H1 (cell line): Measurements from ENCODE around the gene RHOBTB1. TPM values are rescaled to one million over a fixed set of nuclear protein-coding genes. Genes with fewer than 3 reads are reported as not detected.

Experiments
- CTCF ChIA-PET: fragments of 300-600 bp; sonication (Branson Sonifier 250); formaldehyde crosslinking; loops from one replicate; lab custom pipeline; 2021; ENCODE audit not compliant: partially characterized antibody; lab: Charles Lee
- POLR2A ChIA-PET: fragments of 300-600 bp; sonication (Branson Sonifier 250); formaldehyde crosslinking; loops from one replicate; lab custom pipeline; 2021; ENCODE audit warnings: inconsistent platforms; ENCODE audit not compliant: partially characterized antibody; lab: Charles Lee
- DNase-seq, 2 experiments: peaks; one replicate each; pipeline versions ENCODE4 v3.0.0 to v3.0.0-alpha.2; 2010 to 2022; ENCODE audit warnings: low spot score in 2 of 2, low read depth in 1 of 2, mixed read lengths in 1 of 2
- FAIRE-seq: peaks from 2 replicates; lab custom pipeline; 2011; peaks lifted over from hg19 to GRCh38; lab: Jason Lieb, UNC
- H2AFZ ChIP-seq: 2 replicates; pipeline ENCODE4 v1.8.1; 2012; ENCODE audit warnings: low read length, inconsistent platforms
- H2AK5ac ChIP-seq: 2 replicates; pipeline ENCODE4 v1.6.1; 2013; ENCODE audit warnings: low read depth, low read length
- H2BK120ac ChIP-seq: replicated peaks from 2 replicates; pipeline ENCODE3; 2013; ENCODE audit warnings: low read depth, low read length, inconsistent platforms
- H2BK12ac ChIP-seq: 2 replicates; pipeline ENCODE4 v1.6.1; 2013; ENCODE audit warnings: low read depth, low read length
- H2BK15ac ChIP-seq: 2 replicates; pipeline ENCODE4 v1.6.1; 2013; ENCODE audit warnings: low read length
- H2BK20ac ChIP-seq: 2 replicates; pipeline ENCODE4 v1.6.1; 2013; ENCODE audit warnings: low read length
- H2BK5ac ChIP-seq: 2 replicates; pipeline ENCODE4 v1.6.1; 2013; ENCODE audit warnings: low read depth, low read length
- H3K14ac ChIP-seq: 2 replicates; pipeline ENCODE4 v1.6.1; 2013; ENCODE audit warnings: inconsistent platforms; ENCODE audit not compliant: insufficient read length
- H3K18ac ChIP-seq: 2 replicates; pipeline ENCODE4 v1.6.1; 2013; ENCODE audit warnings: low read length; ENCODE audit errors: extremely low read depth
- H3K23ac ChIP-seq: 2 replicates; pipeline ENCODE4 v1.6.1; 2013; ENCODE audit warnings: inconsistent platforms; ENCODE audit not compliant: insufficient read length
- H3K23me2 ChIP-seq: 2 replicates; pipeline ENCODE4 v1.6.1; 2013; ENCODE audit warnings: low read depth, low read length
- H3K27ac ChIP-seq: 2 replicates; pipeline ENCODE4 v1.6.1; 2011; ENCODE audit warnings: low read depth, low read length, inconsistent platforms
- H3K27me3 ChIP-seq, 4 experiments: replicated peaks in 1 of 4; 1 replicate in 1 of 4; 2 replicates in 3 of 4; pipeline versions ENCODE4 v1.6.1 to v1.8.1; 2011 to 2013; ENCODE audit warnings: low read length in 3 of 4, mild to moderate bottlenecking in 3 of 4, inconsistent platforms in 2 of 4, mixed read lengths in 2 of 4, moderate library complexity in 1 of 4; ENCODE audit not compliant: control insufficient read depth in 3 of 4, insufficient read depth in 3 of 4; ENCODE audit errors: extremely low read depth in 1 of 4
- H3K36me3 ChIP-seq, 4 experiments: 2 replicates each; pipeline versions ENCODE4 v1.6.1 to v1.8.1; 2011 to 2013; ENCODE audit warnings: mild to moderate bottlenecking in 4 of 4, low read length in 3 of 4, moderate library complexity in 2 of 4, control low read depth in 1 of 4, inconsistent platforms in 1 of 4; ENCODE audit not compliant: insufficient read depth in 4 of 4, control insufficient read depth in 2 of 4
- H3K4ac ChIP-seq: replicated peaks from 2 replicates; pipeline ENCODE3; 2013; ENCODE audit warnings: low read length, low read depth, mixed read lengths, inconsistent platforms; ENCODE audit not compliant: insufficient read length
- H3K4me1 ChIP-seq, 4 experiments: replicated peaks in 1 of 4; 1 replicate in 1 of 4; 2 replicates in 3 of 4; pipeline versions ENCODE4 v1.6.1 to v1.8.1; 2011 to 2013; ENCODE audit warnings: low read length in 3 of 4, inconsistent platforms in 2 of 4, mixed read lengths in 1 of 4; ENCODE audit not compliant: insufficient read depth in 4 of 4, control insufficient read depth in 3 of 4
- H3K4me2 ChIP-seq, 2 experiments: 2 replicates each; pipeline versions ENCODE4 v1.6.1 to v1.8.1; 2011 to 2013; ENCODE audit warnings: low read depth in 2 of 2, low read length in 2 of 2, control low read depth in 1 of 2, inconsistent platforms in 1 of 2, mild to moderate bottlenecking in 1 of 2; ENCODE audit not compliant: insufficient read depth in 1 of 2
- H3K4me3 ChIP-seq, 4 experiments: fragments of 200-600, 300-600 bp in 1 of 4; sonication (generic), shearing (Covaris generic), sonication (Bioruptor Twin) in 1 of 4; 2 replicates each; pipeline versions ENCODE4 v1.5.1 to v1.8.1; 2011 to 2016; ENCODE audit warnings: low read length in 4 of 4, low read depth in 3 of 4, control low read depth in 2 of 4, inconsistent platforms in 2 of 4, mild to moderate bottlenecking in 2 of 4, mixed read lengths in 1 of 4, moderate library complexity in 1 of 4; ENCODE audit not compliant: insufficient read depth in 2 of 4; ENCODE audit errors: extremely low read depth in 1 of 4
- H3K56ac ChIP-seq: replicated peaks from 2 replicates; pipeline ENCODE3; 2013; ENCODE audit warnings: low read depth, mild to moderate bottlenecking, mixed read lengths, low read length, inconsistent platforms; ENCODE audit not compliant: insufficient read length
- H3K79me1 ChIP-seq: 2 replicates; pipeline ENCODE4 v1.6.1; 2013; ENCODE audit warnings: low read depth, low read length, control low read depth
- H3K79me2 ChIP-seq, 2 experiments: 2 replicates each; pipeline versions ENCODE4 v1.6.1 to v1.8.1; 2012 to 2013; ENCODE audit warnings: low read length in 2 of 2, mild to moderate bottlenecking in 2 of 2, inconsistent platforms in 1 of 2; ENCODE audit not compliant: insufficient read depth in 2 of 2, control insufficient read depth in 1 of 2
- H3K9ac ChIP-seq, 4 experiments: replicated peaks in 1 of 4; 1 replicate in 1 of 4; 2 replicates in 3 of 4; pipeline versions ENCODE4 v1.6.1 to v1.8.1; 2011 to 2013; ENCODE audit warnings: low read depth in 3 of 4, low read length in 3 of 4, control low read depth in 2 of 4, mild to moderate bottlenecking in 2 of 4, moderate library complexity in 2 of 4, inconsistent platforms in 1 of 4; ENCODE audit errors: extremely low read depth in 1 of 4
- H3K9me3 ChIP-seq, 2 experiments: 2 replicates each; pipeline versions ENCODE4 v1.6.1 to v1.8.1; 2012 to 2013; ENCODE audit warnings: mild to moderate bottlenecking in 2 of 2, moderate library complexity in 2 of 2, control low read depth in 1 of 2, inconsistent platforms in 1 of 2, low read depth in 1 of 2, low read length in 1 of 2, mixed read lengths in 1 of 2; ENCODE audit not compliant: insufficient read depth in 2 of 2
- H4K20me1 ChIP-seq, 2 experiments: replicated peaks in 1 of 2; 2 replicates each; pipeline versions ENCODE3 to v1.8.1; 2011 to 2013; ENCODE audit warnings: inconsistent platforms in 2 of 2, low read length in 2 of 2, mild to moderate bottlenecking in 1 of 2; ENCODE audit not compliant: insufficient read depth in 2 of 2, control insufficient read depth in 1 of 2
- H4K5ac ChIP-seq: 2 replicates; pipeline ENCODE4 v1.6.1; 2013; ENCODE audit warnings: low read length, low read depth, mixed read lengths, inconsistent platforms; ENCODE audit not compliant: insufficient read length
- H4K8ac ChIP-seq: 2 replicates; pipeline ENCODE4 v1.8.0; 2013; ENCODE audit warnings: mild to moderate bottlenecking, moderate library complexity, low read length, inconsistent platforms; ENCODE audit not compliant: insufficient read depth; ENCODE audit errors: extremely low read depth
- H4K91ac ChIP-seq: replicated peaks from 2 replicates; pipeline ENCODE3; 2013; ENCODE audit warnings: low read length, mixed read lengths, inconsistent platforms; ENCODE audit not compliant: insufficient read length
- SIX5 ChIP-seq: IDR thresholded peaks from 2 replicates; pipeline ENCODE4 v1.6.1; 2011; ENCODE audit warnings: mild to moderate bottlenecking, low read depth, low read length
- WGBS, 2 experiments: shearing (Covaris generic) in 1 of 2; methylation state at CpG; one replicate each; pipeline versions ENCODE4 v1.1.6 to v1.1.7; 2013 to 2015; ENCODE audit warnings: low lambda C conversion rate in 2 of 2, mixed read lengths in 2 of 2, inconsistent platforms in 1 of 2, low coverage in 1 of 2, missing lambda C conversion rate in 1 of 2; ENCODE audit not compliant: insufficient replicate concordance in 2 of 2, insufficient coverage in 1 of 2, insufficient read length in 1 of 2; ENCODE audit errors: extremely low coverage in 1 of 2, missing lambda C conversion rate in 1 of 2; 5-methylcytosine and 5-hydroxymethylcytosine counted together
- polyA plus RNA-seq, 7 experiments: library from polyadenylated mRNA; depleted of rRNA in 3 of 7; stranded (reverse) in 5 of 7; unstranded in 2 of 7; fragments of >200 nt in 5 of 7; fragments of 200-250 nt in 2 of 7; gene quantifications; 1 replicate in 5 of 7; 2 replicates in 1 of 7; 4 replicates in 1 of 7; pipeline versions ENCODE4 v1.2.1 to v1.2.3, GENCODE V29; 2011 to 2013; ENCODE audit warnings: missing spikeins in 2 of 7, mixed read lengths in 2 of 7
- total RNA-seq: library from RNA; stranded (reverse); fragmentation: NEBNext Ultra II Directional; extraction: Animal tissue kit (Norgen Biotek cat#: 25700); gene quantifications from 2 replicates; pipeline ENCODE4 v1.2.1, GENCODE V29; 2021

The RHOBTB1 gene
- total and polyA plus RNA-seq, 2 of the 8 experiments (the other 6 are each of a cell fraction or from before 2014, with no cell fraction given), result 6.1 to 7.4 TPM

DNA sequence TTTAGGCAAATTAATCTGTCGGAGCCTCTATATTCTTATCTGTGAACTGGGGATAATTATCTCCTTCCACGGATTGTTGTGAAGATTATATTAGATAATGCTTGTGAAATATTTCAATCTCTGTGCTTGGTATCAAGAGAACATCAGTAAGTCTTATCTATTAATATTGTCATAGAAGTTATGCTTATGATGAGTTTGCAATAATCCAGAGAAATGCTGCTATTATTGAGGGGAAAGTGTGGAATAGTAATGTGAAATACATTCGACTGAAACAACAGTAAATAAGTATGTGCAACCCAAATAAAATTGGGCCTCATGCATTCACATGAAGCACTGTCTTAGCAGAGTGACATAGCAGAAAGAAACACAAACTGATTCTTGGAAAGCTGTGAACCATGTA lies 13.7 kb downstream of the RHOBTB1 start:
- no peak overlapping the region for H2AK5ac ChIP-seq
- no peak overlapping the region for H3K4me2 ChIP-seq
- H3K79me1 ChIP-seq, result no peaks in the 10 kb centered on the region
- H3K36me3 ChIP-seq, result no peaks in the 10 kb centered on the region
- H2AFZ ChIP-seq, result no peak overlapping the region
- H2BK15ac ChIP-seq, result no peak overlapping the region
- no peaks in the 10 kb centered on the region for H3K79me2 ChIP-seq
- no peak overlapping the region for H4K91ac ChIP-seq
- 77% methylated on average over 3 of the region's 3 CpGs; no CpG with 5 or more reads in 1 of the 2 experiments for WGBS, 2 experiments
- no peak overlapping the region for H3K4ac ChIP-seq
- POLR2A ChIA-PET, result no interaction called here
- H3K56ac ChIP-seq, result no peak overlapping the region
- no peak overlapping the region for H2BK20ac ChIP-seq
- no peak overlapping the region for H3K27ac ChIP-seq
- CTCF ChIA-PET, result interaction anchor here (0.9 to 1.2 kb wide), 3 partner anchors 8 to 110 kb away, joined by 3 read pairs; no protein-coding TSS in a partner anchor
- DNase-seq (no peak), FAIRE-seq (no peak)
- H3K9me3 ChIP-seq, result no peaks in the 10 kb centered on the region
- no peak overlapping the region for H2BK120ac ChIP-seq
- H3K18ac ChIP-seq, result no peak overlapping the region
- no peak overlapping the region for H2BK12ac ChIP-seq
- no peaks in the 10 kb centered on the region for H3K23me2 ChIP-seq
- no peaks in the 10 kb centered on the region for H3K27me3 ChIP-seq
- no peak overlapping the region for H4K8ac ChIP-seq
- no peak overlapping the region for H3K14ac ChIP-seq
- no peak overlapping the region for H2BK5ac ChIP-seq
- no peak overlapping the region for H3K4me3 ChIP-seq
- no peak overlapping the region for H3K23ac ChIP-seq
- H4K5ac ChIP-seq, result no peak overlapping the region
- TF ChIP-seq SIX5, result no peak
- no peak overlapping the region for H3K9ac ChIP-seq
- no peaks in the 10 kb centered on the region for H4K20me1 ChIP-seq
- H3K4me1 ChIP-seq, result no peaks in the 10 kb centered on the region
